Measurements from ENCODE around the gene DLST.
A peak's percentile ranks its signal among the peaks of the same experiment; 100 is the strongest.

Gene DLST

GRCh38 chr14:74881431-74882102 lies at the start of gene DLST:
Gene DLST (plus strand): TSS chr14:74881916. CDS start chr14:74881954, 38 bp downstream.
- DNase-seq = peak; percentile 85

DNA sequence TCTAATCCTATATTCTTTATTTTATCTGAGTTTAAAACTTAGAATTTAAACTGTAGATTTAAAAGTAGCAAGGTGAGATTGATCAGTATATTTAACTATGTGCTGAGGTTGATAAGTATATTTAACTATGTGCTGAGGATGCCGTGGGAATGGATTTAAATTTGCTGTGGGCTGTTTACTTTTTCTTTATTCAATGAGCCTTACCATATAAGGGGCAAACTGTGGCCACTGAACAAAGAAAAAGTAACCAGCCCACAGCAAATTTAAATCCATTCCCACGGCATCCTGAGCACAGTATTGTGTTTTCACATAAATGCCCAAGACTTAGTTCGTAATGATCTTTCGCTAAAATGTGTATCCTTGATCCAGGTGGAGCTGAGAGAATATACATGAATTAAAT lies 48.9 kb upstream of the DLST start:
- no peak for DNase-seq

DNA sequence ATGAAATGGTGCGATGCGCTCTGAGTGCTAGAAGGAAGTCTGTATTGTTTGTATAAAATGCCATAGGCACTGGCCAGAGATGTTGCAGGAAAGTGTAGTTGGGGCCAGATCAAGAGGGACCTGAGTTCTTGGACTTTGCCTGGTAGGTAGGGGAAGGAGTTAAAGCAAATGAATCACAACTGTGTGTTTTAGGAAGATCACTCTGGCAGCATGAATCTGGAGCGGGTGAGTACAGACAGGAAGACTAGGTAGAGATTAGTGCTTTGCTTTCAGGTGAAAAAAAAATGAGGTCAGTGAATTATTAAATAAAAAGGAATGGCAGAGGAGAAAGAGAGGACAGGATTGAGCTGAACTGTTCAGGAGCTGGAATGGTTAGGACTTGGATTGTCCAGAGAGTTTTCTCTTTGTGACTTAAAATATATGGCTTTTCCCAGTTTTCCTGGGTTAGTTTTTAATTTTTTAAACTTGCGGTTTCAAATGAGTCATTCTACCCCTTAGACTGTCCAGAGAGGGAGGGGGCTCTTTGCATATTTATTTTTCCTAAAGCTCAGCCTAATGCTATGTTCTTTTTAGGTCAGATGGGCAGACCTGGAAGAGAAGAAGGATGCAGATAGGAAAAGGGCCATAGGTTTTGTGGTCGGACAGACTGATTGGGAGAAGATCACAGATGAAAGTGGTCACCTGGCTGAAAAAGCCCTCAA lies 46.9 kb upstream of the DLST start:
- no peak for DNase-seq

- DNase-seq = no peak
Observed at GRCh38 chr14:74835645-74836250, 46.0 kb upstream of the DLST start.

DNA sequence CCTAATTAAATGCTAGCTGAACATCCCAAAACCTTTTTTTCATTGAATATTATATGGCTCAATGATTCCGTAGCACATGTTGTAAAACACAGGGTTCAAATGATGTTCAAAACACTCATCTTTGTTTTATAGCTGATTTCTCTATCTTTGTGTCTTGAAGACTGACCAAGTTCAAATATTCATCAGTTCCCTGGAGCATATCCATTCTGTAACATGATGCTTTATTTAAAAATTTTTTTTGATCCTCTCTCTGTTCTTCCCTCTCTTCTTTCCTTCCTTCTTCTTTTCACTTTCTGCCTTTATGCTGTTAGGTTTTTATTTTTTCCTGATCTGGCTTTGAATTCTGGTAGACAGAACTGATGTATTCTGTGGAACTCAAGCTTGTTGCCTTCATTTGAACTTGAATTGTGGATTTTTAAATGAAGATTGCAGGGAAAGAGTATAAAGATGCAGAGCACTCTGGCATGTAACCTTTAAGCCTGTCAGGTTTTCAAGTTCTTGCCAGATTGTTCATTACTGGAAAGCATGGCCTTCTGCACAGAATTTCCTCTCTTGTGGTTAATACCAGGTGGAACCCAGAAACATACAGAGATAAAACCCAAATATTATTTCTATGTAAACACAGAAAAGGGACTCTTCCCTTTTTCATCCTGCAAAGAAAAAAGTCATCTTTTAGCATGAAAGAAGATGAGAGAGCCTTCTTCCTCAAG lies 45.3 kb upstream of the DLST start:
- no peak for DNase-seq

DNA sequence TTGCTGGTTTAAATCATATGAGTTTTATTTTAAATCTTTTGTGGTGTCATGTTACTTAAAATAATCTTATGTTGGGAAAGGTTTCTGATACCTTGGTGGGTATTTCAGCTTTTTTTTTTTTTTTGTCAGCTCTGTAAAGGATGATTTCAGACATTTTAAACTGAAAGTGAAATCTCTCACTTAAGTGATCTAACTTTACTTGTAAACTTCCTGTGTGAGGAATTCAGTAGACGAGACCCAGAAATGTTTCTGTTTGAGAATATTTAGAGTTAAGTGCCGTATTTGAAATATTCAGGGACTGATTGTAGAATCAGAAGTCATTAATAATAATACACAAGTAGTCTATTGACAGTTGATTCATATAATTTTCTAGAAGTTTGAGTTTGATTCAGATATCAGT lies 43.5 kb upstream of the DLST start:
- no peak for DNase-seq

DNA sequence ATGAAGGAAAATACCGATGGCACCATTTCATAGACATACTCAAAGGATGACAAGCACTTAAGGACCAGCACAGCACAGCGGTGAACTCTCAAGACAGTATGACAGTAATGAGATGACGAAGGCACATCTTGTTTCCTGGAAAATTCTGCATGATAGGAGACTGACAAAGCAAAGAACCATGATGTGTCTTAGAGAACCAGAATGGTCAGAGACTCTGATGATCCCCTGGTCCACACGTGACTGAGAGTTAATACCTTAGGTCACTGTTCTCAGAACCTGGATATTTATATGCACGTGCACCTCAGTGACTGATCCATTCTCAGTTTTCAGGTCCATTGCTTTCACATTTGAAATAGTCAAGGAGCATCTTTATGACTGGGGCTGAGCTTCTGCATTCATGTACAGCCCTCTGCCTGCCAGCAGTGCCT lies 41.1 kb upstream of the DLST start:
- DNase-seq = no peak

GRCh38 chr14:74841230-74842207 lies 40.2 kb upstream of the DLST start:
- no peak for DNase-seq

DNA sequence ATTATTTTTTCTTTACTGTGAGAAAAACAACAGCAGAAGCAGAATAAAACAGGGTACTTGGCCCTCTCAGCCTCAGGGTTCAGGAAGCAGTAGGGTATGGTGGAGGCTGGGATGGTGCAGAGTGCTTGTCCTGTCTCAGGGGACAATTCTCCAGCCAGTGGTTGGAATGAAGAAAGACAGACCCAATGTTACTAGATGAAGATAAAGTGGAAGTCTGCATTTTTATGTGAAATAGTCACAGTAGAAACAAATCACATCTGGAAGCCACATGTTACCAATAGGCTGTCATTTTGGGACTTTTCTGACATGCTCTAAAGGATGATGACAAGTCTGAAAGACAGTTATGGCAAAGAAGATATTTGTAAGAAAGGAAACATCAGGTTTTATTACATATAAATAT lies 38.1 kb upstream of the DLST start:
- DNase-seq = no peak

- DNase-seq = no peak
Observed at GRCh38 chr14:74846168-74846567, 35.5 kb upstream of the DLST start.

DNA sequence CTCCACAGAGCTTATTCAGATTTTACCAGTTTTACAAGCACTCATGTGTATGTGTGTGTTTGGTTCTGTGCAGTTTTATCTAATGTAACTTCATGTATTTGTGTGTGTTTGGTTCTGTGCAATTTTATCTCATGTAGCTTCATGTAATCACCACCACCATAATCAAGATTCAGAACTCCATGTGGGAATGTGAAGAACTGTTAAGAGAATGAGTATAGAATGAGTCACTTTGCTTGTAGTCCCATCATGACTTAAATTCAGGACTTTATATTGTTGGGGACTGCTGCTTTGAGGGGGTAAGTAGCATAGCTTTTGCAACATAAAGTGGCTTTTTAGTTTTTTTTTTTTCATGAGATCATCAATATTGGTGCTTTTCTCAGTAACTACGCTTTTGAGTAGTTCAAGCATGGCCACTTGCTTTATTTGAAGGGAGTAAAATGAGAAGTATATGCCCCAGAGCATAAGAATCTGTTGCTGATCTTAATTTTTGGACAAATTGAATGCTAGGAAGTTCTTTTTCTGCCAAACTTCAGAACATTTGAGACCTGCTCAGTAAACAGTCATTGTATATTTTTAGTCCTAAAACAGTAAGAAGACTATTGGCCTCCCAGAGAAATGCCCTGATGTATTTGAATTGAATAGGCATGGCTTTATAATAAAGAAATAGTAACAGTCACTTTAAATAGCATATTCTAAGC lies 34.6 kb upstream of the DLST start:
- DNase-seq = peak; percentile 31

- no peak for DNase-seq
Observed at GRCh38 chr14:74848768-74849167, 32.9 kb upstream of the DLST start.

DNA sequence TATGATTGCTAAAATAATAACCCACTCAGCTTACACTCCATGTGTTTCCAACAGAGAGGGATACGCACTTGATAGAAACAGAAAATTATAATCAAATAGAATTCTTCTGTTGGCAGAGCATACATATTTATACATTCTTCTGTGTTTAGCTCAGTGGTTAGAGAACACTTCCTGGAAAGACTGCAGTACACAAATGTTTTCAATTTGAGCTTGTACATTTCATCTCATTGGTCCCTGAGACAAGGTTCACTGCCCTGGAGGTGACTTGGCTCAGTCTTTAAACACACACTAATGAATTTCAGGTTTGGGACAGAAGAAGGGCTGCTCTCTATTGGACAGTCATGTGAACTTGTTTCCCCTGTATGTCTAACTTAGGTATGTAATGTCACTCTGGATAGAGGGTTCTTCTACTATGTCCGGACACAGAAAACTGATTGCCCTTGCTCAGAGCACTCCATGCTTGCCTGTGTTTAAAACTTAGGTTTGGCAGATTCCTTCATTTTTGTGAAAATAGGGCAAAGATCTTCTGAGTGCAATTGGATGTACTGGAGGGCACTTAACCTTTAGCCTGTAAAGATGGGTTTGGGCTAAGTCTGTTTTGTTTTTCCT lies 28.7 kb upstream of the DLST start:
- no peak for DNase-seq

DNA sequence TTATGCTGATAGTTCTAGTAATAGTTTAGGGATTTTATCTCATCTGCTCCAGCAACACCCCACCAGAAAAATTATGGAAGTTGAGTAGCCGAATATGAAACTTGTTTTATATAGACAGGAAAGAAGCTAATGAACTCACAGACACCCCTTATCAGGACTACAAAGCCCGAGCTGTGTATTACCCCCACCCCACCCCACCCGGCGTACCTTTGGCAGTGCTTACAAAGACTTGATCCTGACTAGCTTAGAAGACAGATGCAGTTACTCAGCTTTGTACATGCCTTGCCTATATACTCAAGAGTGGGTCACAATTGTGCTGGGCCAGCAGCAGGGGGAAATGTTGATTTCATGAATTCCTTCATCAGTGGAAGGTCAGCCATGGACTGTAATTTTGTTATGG lies 28.1 kb upstream of the DLST start:
- DNase-seq = peak; percentile 47

GRCh38 chr14:74855021-74855420 lies 26.7 kb upstream of the DLST start:
- no peak for DNase-seq

GRCh38 chr14:74855945-74856344 lies 25.8 kb upstream of the DLST start:
- no peak for DNase-seq

DNA sequence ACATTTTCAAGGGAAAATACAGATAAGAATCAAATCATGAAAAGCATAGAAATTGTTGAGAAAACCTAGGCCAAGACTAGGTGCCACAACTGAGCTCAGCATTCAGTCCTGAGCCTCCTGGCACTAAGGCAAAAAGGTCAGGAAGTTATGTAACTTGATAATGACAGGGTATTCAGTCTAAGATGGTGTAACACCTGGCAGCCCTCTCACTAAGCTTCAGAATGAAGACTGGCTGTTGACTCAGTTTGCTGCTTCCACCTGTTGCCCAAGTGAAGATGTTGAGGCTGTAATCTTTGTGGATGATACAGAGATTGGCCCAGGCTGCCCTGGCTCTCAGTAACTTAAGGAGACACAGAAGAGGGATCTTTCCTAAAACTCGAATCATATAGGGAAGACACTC lies 25.4 kb upstream of the DLST start:
- DNase-seq = no peak

- no peak for DNase-seq
Observed at GRCh38 chr14:74858022-74858421, 23.7 kb upstream of the DLST start.

- no peak for DNase-seq
Observed at GRCh38 chr14:74859757-74860552, 21.8 kb upstream of the DLST start.

Measured in hematopoietic multipotent progenitor cell treated with erythropoietin and hydrocortisone succinate and interleukin-3 and kit ligand, for 8 days (in vitro differentiated cells).